Measurements from ENCODE around the gene ACLY.
"Not testable (repeated sequence)": the region's sequence is repeated elsewhere in the genome, so short reads cannot be mapped to it uniquely, and the experiment has no call there.

ACLY gene

DNA sequence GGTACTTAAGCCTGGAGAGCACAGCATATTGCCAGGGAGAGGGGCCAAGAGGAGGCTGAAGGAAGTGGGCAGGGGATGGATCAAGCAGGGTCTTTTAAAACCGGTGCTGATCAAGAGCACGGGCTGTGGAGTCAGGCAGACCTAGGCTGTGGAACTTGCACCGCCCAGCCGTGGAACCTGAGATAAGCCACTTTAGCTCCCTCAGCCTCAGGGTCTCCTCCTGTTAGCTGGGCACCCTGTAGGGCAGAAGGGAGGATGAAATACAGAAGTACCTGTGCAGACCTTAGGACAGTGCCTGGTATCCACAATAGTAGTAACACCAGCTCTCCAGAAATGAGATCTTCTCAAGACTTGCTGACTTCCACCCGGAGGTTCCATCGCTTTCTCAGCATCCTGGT is 20.9 kb upstream of the ACLY start:
- no peak for DNase-seq (ENCODE audit: low spot score)

DNA sequence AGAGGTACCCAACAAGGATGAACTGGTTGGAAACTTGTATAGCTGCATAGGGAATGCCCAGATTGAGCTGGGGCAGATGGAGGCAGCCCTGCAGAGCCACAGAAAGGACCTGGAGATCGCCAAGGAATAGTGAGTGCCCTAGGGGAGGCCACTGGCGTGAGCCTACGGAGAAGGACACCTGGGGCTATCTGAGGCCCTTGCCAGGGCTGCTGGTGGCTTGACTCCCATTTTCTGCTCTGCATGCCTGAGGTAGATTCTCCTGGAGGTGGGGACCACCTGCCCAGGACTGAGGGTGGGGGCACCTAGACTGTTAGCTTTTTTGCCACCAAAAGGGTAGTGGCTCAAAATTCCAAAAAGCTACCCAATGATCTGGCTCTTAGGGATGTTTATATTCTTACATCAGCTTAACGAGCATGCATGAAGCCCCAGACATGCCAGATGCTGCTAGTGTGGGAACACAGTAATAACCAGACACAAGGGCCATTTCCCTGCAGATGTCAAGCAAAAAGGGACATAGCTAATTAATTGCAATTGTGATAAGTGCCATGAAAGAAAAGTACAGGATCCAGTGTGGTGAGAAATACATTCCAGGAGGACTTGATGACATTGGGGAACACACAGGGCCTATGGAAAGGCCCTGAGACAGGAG is 20.4 kb upstream of the ACLY start:
- DNase-seq (ENCODE audit: low spot score) = no peak

DNA sequence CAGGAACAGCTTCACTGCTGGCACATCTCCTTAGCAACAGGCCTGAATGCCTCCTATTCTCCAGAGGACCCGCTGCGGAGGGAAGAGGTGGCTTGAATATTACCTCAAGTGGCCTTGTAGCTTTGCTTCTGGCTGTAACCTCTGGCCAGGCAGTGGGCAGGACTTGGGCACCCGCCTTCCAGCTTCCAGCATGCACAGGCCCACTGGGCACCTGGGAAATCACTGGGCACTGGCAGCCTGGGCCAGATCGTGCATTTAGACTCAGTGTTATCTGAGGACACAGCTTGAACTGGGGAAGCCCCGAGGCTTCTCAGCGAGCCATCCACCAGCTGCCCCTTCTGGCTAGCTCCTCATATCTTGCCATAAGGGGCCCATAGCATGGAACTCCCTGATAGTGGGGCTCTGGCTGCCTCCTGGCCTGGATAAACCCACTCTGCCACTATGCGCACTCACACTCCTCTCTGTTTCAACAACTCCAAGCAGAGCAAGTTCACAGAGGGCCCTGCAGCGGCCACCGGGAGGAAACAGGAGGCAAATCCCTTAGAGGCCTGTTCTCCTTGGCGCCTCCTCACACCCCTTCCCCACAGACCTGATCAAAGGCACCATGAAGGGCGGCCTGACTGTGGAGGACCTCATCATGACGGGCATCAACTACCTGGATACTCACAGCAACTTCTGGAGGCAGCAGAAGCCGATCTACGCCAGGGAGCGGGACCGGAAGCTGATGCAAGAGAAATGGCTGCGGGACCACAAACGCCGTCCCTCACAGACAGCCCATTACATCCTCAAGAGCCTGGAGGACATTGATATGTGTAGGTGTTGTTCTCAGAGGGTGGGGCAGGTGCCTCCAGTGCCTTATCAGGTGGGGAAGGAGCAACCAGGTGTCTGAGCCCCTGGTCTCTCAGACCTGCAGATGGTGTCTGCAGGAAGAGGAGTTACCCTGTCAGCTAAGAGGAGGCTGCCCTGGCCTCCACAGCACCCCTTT is 19.5 kb upstream of the ACLY start:
- DNase-seq (ENCODE audit: low spot score) = no peak

DNA sequence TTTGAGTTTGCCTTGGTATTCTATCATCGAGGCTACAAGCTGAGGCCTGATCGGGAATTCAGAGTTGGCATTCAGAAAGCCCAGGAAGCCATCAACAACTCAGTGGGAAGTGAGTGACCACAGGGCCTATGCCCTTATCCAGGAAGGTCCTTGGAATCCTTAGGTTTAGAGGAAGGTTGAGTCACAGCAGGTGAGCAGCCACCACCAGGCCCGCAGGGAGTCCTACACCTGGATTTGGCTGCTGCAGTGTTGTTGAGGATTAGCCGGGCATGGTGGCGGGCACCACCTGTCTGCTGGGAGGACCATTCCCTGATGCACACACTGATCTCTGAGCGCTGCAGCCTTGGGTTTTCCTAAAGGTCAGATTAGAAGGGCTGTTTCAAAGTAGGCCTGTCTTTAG is 16.9 kb upstream of the ACLY start:
- peak; percentile 2 for DNase-seq (ENCODE audit: low spot score)

DNA sequence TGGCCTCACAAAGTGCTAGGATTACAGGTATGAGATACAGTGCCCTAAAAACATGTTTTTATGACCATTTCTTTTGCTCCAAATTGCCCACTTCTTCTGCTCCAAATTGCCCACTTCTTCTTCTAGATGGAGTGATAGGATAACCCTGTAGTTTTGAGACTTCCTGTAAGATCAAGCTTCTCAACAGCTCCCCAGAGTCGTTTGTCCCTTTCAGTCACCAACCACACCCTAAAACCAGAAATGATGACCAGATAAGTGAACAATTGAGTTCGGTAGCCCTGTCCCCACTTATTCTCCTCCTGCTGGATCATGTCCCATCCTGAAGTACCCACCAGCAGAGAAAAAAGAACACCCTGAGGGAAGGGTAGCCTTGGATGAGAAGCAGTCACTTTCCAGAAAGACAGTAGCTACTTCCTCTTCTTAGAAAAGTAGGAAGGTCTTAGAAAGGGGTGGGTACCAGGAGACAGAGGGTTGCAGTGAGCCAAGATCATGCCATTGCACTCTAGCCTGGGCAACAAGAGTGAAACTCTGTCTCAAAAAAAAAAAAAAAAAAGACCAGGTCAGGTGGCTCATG is 14.2 kb upstream of the ACLY start:
- DNase-seq (ENCODE audit: low spot score) = no peak

DNA sequence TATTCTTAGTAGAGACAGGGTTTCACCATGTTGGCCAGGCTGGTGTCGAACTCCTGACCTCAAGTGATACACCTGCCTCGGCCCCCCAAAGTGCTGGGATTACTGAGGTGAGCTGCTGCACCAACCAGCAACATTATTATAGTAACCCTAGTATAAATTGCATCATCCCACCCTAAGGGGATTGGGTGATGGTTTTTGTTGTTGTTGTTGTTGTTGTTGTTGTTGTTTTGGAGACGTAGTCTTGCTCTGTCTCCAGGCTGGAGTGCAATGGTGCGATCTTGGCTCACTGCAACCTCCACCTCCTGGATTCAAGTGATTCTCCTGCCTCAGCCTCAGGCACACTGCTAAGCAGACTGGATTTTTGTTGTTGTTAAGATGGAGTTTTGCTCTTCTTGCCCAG is 13.0 kb upstream of the ACLY start:
- DNase-seq (ENCODE audit: low spot score) = not testable (repeated sequence)

DNA sequence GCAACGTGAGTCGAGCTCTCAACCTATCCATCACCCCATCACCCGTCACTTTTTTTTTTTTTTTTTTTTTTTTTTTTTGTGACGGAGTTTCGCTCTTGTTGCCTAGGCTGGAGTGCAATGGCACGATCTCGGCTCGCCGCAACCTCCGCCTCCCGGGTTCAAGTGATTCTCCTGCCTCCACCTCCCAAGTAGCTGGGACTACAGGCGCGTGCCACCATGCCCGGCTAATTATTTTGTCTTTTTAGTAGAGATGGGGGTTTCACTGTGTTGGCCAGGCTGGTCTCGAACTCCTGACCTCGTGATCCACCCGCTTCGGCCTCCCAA is 12.0 kb upstream of the ACLY start:
- not testable (repeated sequence) for DNase-seq (ENCODE audit: low spot score)

DNA sequence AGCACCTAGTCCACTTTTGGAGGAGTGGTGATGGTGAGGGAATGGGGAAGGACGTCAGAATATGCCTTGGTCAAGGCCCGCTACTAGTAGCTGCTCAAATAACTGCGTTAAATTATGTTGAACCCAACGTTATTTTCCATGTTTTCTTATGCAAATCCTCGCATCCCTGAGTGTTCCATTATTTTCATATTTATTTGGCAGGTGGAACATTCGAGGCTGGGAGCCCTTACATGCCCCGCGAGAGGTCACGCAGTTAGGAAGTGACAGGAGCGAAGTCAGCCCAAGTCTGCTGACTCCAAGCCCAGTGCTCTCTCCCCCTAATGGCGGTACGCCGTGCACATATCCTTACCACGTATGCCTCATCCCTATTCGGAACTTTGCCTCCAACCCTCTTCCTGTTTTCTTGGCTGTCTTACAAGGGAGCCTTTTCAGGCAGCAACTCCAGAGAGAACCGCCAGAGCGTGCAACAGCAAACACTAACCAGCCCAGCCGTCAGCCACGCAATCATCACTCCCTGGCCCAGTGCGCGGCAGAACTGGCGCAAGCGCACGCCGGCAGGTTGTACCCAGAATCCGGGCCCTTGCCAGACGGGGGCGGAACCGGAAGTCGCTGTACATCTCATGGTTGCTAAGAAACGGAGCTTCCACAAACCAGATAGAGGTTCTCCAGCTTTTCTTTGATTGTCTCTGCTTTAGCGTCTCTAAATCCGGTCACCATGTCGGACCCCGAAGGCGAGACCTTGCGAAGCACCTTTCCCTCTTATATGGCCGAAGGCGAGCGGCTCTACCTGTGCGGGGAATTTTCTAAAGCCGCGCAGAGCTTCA is 11.5 kb upstream of the ACLY start, which contains the start of gene ODAD4:
ODAD4 (plus strand) TSS at position 609 of the 824 bp plus-strand sequence; CDS start at position 716, 107 bp downstream.
- DNase-seq (ENCODE audit: low spot score) = peak; percentile 97

DNA sequence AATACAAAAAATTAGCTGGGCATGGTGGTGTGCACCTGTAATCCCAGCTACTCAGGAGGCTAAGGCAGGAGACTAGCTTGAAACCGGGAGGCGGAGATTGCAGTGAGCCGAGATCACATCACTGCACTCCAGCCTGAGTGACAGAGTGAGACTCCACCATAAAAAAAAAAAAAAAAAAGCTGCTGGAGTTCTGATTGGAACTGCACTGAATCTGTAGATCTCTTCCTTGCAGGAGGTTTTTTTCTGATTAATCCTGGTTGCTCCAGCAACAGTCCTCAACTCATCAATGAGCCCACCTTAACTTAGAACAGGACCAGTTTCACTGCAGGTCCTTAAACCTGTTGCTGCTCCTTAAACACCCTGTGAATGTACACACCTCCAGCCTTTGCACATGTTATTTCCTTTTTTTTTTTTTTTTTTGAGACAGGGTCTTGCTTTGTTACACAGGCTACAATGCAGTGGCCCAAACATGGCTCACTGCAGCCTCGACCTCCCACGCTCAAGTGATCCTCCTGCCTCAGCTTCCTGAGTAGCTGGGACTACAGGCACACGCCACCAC is 10.0 kb upstream of the ACLY start:
- no peak for DNase-seq (ENCODE audit: low spot score)

DNA sequence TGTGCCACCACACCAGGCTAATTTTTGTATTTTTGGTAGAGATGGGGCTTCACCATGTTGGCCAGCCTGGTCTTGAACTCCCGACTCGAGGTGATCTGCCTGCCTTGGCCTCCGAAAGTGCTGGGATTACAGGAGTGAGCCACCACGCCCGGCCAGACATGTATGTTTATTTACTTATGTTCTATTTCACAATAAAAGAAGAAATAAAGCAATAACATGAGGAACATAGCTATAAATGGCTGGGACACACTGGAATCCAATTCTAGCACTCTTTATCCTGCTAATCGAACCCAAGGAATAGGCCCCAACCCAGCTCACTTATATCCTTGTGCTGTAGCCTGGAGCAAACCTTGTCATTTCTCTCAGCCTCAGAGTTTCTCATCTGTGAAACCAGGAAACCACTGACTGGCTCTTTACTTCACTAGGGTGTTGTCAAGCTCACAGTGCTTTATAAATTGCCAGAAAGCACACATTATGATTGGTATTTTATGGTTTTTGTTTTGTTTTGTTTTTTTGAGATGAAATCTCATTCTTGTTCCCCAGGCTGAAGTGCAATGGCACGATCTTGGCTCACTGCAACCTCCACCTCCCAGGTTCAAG is 7.3 kb upstream of the ACLY start:
- no peak for DNase-seq (ENCODE audit: low spot score)

DNA sequence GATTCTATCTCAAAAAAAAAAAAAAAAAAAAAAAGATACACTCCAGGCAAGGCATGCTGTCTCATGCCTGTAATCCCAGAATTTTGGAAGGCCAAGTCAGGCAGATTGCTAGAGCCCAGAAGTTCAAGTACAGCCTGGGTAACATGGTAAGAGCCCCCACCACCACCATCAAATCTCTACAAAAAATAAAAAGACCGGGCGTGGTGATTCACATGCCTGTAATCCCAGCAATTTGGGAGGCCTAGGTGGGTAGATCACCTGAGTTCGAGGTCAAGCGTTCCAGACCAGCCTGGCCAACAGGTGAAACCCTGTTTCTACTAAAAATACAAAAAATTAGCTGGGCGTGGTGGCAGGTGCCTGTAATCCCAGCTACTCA is 1.8 kb upstream of the ACLY start:
- no peak for DNase-seq (ENCODE audit: low spot score)

DNA sequence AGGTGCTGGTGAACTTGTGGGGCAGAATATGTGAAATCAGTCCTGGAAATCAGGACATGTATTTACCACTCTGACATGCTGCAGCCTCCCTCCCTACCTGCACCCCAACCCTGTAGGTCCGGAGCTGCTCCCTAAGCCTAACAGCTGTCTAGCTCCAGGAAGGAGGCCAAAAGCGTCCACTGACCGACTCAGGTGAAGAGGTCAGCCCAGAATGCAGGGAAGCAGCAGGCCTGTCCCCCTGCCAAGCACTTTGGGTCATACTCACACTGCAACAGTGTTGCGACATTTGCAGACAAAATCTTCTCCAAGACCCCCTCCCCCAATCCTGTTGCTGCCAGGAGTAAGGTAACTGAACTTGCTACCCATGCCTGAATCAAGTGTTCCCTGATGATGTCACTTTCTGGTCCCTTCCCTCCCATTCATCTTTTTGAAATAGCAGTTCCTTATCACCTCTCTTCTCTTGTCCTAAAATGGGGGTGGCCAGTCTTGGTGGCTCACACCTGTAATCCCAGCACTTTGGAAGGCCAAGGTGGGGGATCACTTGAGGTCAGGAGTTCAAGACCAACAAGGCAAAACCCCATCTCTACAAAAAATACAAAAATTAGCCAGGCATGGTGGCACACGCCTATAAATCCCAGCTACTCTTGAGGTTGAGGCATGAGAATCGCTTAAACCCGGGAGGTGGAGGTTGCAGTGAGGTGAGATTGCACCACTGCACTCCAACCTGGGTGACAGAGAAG is 1.3 kb upstream of the ACLY start:
- no peak for DNase-seq (ENCODE audit: low spot score)

DNA sequence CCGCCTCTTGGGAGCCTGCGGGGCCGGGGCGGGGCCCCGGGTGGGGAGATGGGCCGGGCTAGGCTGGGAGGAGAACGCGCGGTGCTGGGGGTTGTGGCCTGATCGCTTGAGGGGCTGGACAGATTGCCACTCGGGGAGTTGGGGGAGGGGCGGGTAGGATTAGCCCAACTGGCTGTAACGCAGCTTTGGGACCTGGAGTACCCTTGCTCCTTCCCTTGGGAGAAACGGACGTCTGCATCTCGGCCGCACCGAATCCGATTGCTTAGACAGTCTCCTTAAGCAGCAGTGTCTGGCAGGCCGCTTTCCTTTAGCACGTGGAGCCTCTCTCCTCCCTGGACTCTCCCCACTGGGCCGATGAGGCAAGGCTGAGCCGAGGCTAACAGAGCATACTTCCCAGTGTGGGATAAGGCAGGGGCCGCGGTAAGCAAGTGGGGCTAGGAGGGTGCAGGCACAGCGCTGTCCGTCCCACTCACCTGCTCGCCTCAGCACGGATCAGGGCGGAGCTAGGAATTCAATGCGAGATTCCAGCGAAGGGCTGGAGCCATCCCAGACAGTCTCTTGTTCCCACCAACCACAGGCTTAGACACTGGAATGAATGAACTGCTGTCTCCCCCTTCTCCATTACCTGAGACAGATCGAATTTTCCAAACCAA is 540 bp upstream of the ACLY start:
- peak; percentile 83 for DNase-seq (ENCODE audit: low spot score)

DNA sequence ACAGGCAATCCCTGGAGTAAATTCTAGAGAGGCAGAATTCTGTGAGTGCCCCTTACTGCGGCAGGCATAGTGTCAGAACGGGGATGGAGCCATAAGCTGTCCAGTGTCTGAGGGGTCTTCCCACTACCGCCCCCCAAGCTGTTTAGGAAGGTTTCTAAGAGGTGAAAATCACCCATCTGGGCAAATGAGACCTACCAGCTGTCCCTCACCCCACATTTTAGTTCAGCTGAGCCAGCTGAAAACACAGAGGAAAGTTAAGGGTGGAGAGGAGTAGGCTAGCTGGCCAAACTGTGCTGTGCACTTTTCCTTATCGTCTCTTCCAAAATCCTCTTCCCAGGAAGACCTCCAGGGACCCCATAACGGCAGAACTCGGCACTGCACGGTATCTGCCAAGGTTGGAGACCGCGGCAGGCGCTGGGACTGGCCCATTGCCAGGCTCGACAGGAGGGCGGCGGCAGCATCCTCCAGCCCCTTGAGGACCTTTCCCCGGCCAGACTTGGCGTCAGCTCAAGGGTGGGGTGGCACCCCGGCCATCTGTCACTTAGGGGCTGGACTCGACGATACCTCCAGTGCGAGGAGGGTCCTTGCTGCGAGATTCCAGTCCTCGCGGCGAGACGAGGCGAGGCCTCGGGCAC is 955 bp downstream of the ACLY start:
- DNase-seq (ENCODE audit: low spot score) = no peak

DNA sequence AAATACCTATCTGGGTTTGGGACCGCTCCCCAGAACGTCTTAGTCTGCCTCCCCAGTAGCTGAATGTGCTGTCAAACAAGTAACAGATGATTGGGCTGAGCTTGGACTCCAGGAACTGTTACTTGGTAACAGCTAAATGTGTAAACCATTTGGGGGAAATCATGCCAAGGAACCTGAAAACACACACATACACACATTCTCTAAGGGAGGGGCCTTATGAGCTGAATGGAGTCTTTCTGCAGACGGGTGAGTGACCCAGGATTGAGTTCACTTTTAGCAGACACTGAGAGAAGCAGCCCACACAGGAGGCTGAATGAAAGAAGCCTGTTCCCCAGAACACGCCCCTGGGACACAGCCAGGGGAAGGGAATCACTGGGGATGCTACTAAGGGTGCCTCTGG is 1.6 kb downstream of the ACLY start:
- no peak for DNase-seq (ENCODE audit: low spot score)

DNA sequence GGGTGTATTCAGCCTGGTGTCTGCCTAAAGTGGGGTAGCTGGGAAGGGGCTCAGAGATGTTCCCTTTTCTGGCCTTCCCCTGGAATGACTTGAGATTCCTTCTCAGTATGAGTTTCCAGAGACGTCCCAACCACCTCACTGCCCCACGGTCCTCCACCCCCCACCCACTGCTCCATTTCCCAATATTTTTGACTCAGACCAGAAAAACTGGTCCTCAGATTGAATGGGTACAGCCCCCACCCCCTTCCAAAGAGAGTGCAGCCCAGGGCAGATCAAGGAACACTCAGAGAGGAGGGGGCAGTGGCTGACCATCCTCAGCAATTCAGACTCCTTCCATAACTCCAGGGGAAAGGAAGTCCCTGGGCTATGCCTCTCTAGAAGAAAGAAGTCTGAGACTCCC is 3.2 kb downstream of the ACLY start:
- DNase-seq (ENCODE audit: low spot score) = no peak

DNA sequence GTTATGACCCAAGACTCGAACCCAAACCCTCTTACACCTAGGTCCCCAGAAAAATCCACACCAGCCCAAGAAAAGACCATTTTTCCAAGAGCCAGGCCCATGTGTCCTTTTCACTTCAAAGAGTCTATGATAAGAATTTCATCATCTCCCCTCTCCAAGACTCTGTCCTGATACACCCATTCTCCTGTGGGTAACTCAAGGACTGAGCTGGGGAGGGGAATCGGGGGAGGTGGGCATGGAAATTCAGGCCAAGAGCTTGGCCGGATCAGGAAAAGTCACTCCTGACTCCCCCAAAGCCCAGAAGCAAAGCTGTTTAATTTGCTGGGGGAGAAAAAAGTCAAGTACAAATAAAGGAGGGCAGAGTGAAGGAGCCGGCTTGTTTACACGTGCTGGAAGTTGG is 3.7 kb downstream of the ACLY start:
- no peak for DNase-seq (ENCODE audit: low spot score)

DNA sequence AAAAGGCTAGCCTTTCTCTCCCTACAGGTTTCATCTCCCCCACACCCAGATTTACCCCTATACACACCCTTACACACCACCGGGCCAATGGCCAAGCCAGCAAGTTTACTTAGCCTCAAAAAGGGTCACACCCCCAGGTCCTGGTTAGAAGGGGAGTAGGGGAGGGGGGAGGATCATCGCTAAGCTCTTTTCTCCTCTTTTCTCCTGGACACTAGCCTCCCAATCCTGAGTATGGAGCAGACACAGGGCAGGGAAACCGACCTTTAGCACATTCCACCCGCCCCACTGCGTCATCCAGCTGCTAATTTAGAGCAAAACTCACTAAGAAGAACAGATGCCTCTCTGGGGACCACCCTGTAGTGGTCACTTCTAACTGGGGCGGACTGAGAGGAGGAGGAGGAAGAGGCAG is 4.4 kb downstream of the ACLY start:
- DNase-seq (ENCODE audit: low spot score) = no peak

DNA sequence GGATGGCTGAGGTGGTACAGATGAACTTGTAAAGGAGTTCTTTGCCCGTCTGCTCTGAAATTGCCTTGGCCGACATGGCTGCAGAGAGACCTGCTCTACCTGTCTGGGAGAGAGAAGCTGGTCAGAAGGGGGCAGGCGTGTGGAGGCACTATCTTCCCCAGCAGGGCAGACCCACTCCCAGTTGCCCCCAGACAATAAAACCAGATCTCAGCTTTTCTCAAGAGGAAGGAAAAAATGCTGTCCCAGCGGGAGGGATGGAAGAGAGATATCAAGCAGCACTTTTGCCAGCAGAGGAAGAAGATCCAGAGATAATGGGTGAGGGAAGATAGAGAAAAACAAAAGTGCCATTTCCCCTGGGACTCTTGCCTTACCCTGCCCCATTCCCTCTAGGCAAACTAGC is 5.0 kb downstream of the ACLY start:
- no peak for DNase-seq (ENCODE audit: low spot score)

DNA sequence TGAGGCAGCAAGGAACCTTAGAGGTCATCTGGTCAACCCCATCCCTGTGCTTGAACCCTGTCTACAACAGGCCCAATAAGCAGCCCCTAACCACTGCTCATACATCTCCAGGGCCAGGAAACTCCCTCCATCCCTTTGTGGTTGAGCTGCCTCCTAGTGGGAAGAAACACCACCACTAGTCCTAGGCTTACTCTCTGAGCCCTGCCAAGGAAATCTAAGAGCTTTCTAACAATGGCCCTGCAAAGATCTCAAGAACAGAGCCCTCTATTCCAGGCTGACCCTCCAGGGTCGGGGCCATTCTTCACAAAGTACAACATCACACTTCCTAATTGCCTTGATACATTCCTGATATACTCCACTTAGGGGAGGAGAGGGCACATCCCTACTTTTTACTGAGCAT is 5.8 kb downstream of the ACLY start:
- DNase-seq (ENCODE audit: low spot score) = no peak

All from iPS-NIHi11 (cell line).